Uterus (tissue), 4 donors: Measurements from ENCODE around the gene BTN3A1. TPM values are rescaled to one million over a fixed set of nuclear protein-coding genes. Genes with fewer than 3 reads are reported as not detected.

Experiments used
- DNase-seq, 2 donors: peaks; one replicate each; pipeline ENCODE4 v3.0.0-alpha.2; 2019 to 2020
- H3K27ac ChIP-seq, 2 donors: fragments of 200-600 bp; sonication (generic); 1 replicate in 1 of 2; 2 replicates in 1 of 2; pipeline ENCODE4 v1.5.1; 2016 to 2018
- H3K27me3 ChIP-seq, 2 donors: fragments of 200-600 bp; sonication (generic); one replicate each; pipeline ENCODE4 v1.5.1; 2018 to 2019; ENCODE audit warnings: control low read depth in 1 of 2
- H3K36me3 ChIP-seq, 2 donors: fragments of 200-600 bp; sonication (generic); one replicate each; pipeline ENCODE4 v1.5.1; 2019; ENCODE audit warnings: control low read depth in 1 of 2
- H3K4me1 ChIP-seq, 2 donors: fragments of 200-600 bp; sonication (generic); one replicate each; pipeline ENCODE4 v1.5.1; 2018 to 2019; ENCODE audit warnings: control low read depth in 1 of 2
- H3K4me3 ChIP-seq, 2 donors: fragments of 200-600 bp; sonication (generic); 1 replicate in 1 of 2; 2 replicates in 1 of 2; pipeline ENCODE4 v1.5.1; 2018 to 2019; ENCODE audit warnings: mild to moderate bottlenecking in 1 of 2
- H3K9me3 ChIP-seq, 2 donors: fragments of 200-600 bp; sonication (generic); one replicate each; pipeline ENCODE4 v1.5.1; 2019; ENCODE audit warnings: control low read depth in 1 of 2
- POLR2A ChIP-seq, 2 donors: fragments of 450-650 bp; IDR thresholded peaks; one replicate each; pipeline ENCODE4 v1.6.1; 2016; ENCODE audit warnings: antibody characterized with exemption in 2 of 2, mild to moderate bottlenecking in 1 of 2, moderate library complexity in 1 of 2
- intact Hi-C: fragments of 100-400 bp; cut with DNase I; formaldehyde crosslinking; loops from one replicate; pipeline ENCODE4 v1.15.1; 2023; ENCODE audit warnings: low total_unique reads
- total RNA-seq, 4 donors: library from RNA; depleted of rRNA in 3 of 4; stranded (reverse); fragments of >200 nt in 3 of 4; gene quantifications; one replicate each; pipeline versions ENCODE4 v1.1.0 to v1.2.4, GENCODE V29; 2014 to 2023
- TF ChIP-seq, protein P1 (sequence below), 4 experiments: fragments of 200-600 bp in 2 of 4; fragments of 450-650 bp in 2 of 4; sonication (generic) in 2 of 4; IDR thresholded peaks; one replicate each; pipeline ENCODE4 v1.5.1; 2016 to 2019; ENCODE audit warnings: antibody characterized with exemption in 4 of 4, mild to moderate bottlenecking in 2 of 4, moderate library complexity in 1 of 4
- donor health status: DM: yes; HTN: yes; CAD: no.

Gene BTN3A1
- total RNA-seq, 4 donors from 2014 or later: 9.1 to 64.2 (median 20.8) TPM

DNA sequence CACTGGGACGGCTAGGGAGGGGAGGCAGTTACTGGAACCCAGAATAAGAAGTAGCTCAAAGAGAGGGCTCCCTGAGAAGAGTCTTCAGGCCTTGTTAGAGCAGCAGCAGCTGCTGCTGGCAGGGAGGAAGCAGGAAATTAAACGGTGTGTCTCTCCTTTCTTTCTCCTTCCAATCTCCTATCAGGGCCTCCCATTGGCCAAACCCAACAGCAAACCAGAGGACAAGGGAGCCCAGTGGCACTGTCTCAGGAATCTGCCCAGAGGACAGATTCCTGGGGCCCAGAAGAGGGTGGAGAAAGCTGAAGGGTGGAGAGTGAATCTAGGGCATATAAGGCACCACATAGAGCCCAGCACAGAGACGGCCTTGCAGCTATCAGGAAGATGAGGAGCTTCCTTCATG, 10.2 kb downstream of the BTN3A1 start:
- Histone ChIP-seq H3K27ac (no peak overlapping the region), H3K27me3 (no peaks in the 10 kb centered on the region), H3K9me3 (no peaks in the 10 kb centered on the region), H3K4me1 (no peaks in the 10 kb centered on the region), H3K4me3 (no peak overlapping the region), H3K36me3 (no peaks in the 10 kb centered on the region)
- intact Hi-C loops: no loop called here
- DNase-seq: no peak
- TF ChIP-seq, protein P1, sequence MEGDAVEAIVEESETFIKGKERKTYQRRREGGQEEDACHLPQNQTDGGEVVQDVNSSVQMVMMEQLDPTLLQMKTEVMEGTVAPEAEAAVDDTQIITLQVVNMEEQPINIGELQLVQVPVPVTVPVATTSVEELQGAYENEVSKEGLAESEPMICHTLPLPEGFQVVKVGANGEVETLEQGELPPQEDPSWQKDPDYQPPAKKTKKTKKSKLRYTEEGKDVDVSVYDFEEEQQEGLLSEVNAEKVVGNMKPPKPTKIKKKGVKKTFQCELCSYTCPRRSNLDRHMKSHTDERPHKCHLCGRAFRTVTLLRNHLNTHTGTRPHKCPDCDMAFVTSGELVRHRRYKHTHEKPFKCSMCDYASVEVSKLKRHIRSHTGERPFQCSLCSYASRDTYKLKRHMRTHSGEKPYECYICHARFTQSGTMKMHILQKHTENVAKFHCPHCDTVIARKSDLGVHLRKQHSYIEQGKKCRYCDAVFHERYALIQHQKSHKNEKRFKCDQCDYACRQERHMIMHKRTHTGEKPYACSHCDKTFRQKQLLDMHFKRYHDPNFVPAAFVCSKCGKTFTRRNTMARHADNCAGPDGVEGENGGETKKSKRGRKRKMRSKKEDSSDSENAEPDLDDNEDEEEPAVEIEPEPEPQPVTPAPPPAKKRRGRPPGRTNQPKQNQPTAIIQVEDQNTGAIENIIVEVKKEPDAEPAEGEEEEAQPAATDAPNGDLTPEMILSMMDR (IDR thresholded peaks at IDR 0.05): no peak
- TF ChIP-seq POLR2A (IDR thresholded peaks at IDR 0.05): no peak

DNA sequence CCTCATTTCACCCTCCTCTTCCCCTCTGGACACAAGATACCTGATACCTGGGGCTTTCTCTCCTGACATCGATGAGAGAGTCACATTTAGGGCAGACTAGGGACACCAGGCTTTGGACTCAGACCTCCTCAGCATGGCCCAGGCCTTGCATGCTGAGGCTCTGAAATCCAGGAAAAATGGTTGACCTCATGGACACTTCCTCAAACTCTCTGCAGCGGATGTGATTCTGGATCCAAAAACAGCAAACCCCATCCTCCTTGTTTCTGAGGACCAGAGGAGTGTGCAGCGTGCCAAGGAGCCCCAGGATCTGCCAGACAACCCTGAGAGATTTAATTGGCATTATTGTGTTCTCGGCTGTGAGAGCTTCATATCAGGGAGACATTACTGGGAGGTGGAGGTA, 10.9 kb downstream of the BTN3A1 start:
- H3K36me3 ChIP-seq: no peaks in the 10 kb centered on the region
- TF ChIP-seq, protein P1 (IDR thresholded peaks at IDR 0.05): no peak
- TF ChIP-seq POLR2A (IDR thresholded peaks at IDR 0.05): no peak
- no peaks in the 10 kb centered on the region for H3K9me3 ChIP-seq
- intact Hi-C loops: no loop called here
- DNase-seq: no peak
- H3K4me3 ChIP-seq: no peak overlapping the region
- H3K27ac ChIP-seq: no peak overlapping the region
- no peaks in the 10 kb centered on the region for H3K4me1 ChIP-seq
- H3K27me3 ChIP-seq: no peaks in the 10 kb centered on the region

DNA sequence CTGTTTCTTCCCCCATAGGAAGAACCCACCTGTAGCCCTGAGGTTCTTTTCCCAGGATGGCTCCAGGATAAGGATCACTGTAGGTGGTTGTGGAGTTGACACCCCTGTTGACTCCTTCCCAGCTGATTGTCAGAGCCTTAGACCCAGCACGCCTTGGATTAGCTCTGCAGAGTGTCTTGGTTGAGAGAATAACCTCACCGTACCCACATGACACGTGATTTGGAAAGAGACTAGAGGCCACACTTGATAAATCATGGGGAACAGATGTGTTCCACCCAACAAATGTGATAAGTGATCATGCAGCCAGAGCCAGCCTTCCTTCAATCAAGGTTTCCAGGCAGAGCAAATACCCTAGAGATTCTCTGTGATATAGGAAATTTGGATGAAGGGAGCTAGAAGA, 12.2 kb downstream of the BTN3A1 start:
- H3K27ac ChIP-seq: no peak overlapping the region
- H3K9me3 ChIP-seq: no peaks in the 10 kb centered on the region
- H3K27me3 ChIP-seq: no peaks in the 10 kb centered on the region
- H3K4me3 ChIP-seq: no peak overlapping the region
- intact Hi-C loops: no loop called here
- no peaks in the 10 kb centered on the region for H3K4me1 ChIP-seq
- TF ChIP-seq, protein P1 (IDR thresholded peaks at IDR 0.05): no peak
- H3K36me3 ChIP-seq: no peaks in the 10 kb centered on the region
- no peak for DNase-seq

DNA sequence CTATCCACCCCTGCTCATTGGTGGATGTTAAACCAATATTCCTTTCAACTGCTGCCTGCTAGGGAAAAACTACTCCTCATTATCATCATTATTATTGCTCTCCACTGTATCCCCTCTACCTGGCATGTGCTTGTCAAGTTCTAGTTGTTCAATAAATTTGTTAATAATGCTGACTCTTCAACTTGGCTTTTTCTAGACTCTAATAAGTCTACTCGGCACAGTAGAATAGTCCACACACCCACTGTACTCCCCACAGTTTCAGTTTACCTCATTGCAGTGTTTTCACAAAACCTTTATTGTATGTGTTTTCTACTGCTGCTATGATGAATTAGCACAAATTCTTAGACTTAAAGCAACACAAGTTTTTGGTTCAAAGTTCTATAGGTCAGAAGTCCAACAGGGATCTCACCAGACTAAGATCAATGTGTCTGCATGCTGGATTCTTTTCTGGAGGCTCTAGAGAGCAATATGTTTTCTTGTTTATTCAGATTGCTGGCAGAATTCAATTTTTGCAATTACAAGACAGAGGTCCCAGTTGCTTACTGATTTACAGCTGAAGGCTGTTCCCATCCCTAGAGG, 13.1 kb downstream of the BTN3A1 start:
- TF ChIP-seq, protein P1 (IDR thresholded peaks at IDR 0.05): no peak
- Histone ChIP-seq H3K4me1 (no peaks in the 10 kb centered on the region), H3K27ac (no peak overlapping the region), H3K4me3 (no peak overlapping the region), H3K27me3 (no peaks in the 10 kb centered on the region), H3K36me3 (no peaks in the 10 kb centered on the region), H3K9me3 (no peaks in the 10 kb centered on the region)
- DNase-seq: no peak
- intact Hi-C loops: no loop called here

DNA sequence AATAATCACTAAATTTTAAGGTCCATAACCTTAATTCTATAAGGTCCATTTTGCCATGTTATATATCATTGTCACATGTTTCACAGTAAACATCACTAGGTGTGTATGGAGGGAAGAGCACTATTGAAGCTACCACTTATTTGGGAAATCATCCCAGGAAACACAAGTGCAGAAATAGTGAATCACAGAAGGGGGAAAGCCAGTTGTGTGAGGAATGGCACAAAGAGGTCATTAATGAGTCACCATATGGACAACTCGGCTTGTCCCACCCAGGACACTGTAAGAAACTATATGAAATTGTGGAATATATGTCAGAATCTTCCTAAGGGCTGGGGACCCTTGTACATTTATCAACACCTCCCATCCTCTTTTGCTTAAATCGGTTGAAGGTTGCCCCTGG, 13.7 kb downstream of the BTN3A1 start:
- no peak for DNase-seq
- H3K27ac ChIP-seq: no peak overlapping the region
- TF ChIP-seq POLR2A (IDR thresholded peaks at IDR 0.05): no peak
- TF ChIP-seq, protein P1 (IDR thresholded peaks at IDR 0.05): no peak
- no peak overlapping the region for H3K4me3 ChIP-seq
- peaks cover 0 to 5% of the 10 kb centered on the region in 2 donors for H3K4me1 ChIP-seq
- intact Hi-C loops: no loop called here
- no peaks in the 10 kb centered on the region for H3K36me3 ChIP-seq
- H3K27me3 ChIP-seq: no peaks in the 10 kb centered on the region
- no peaks in the 10 kb centered on the region for H3K9me3 ChIP-seq
